NCI-H345 treated with DMSO at 0.1 percent for 48 hours (cell line): ENCODE measurements around the gene PSTPIP2.
"Not testable (repeated sequence)": the region's sequence is repeated elsewhere in the genome, so short reads cannot be mapped to it uniquely, and the experiment has no call there.

Experiments used
- DNase-seq: peaks from one replicate; lab custom pipeline; 2025; ENCODE audit not compliant: unreplicated experiment; lab: John Stamatoyannopoulos, UW

The PSTPIP2 gene

GRCh38 chr18:45993438-45993837 lies 78.6 kb downstream of the PSTPIP2 start:
- no peak for DNase-seq

- DNase-seq, result not testable (repeated sequence)
These were observed 79.5 kb downstream of the PSTPIP2 start for GRCh38 chr18:45992527-45992926.

- no peak for DNase-seq
These were observed 80.3 kb downstream of the PSTPIP2 start for GRCh38 chr18:45991788-45992187.

- no peak for DNase-seq
These were observed 87.4 kb downstream of the PSTPIP2 start for GRCh38 chr18:45984546-45985235.

GRCh38 chr18:45981821-45982220 lies 90.2 kb downstream of the PSTPIP2 start:
- no peak for DNase-seq

GRCh38 chr18:45980229-45980628 lies 91.8 kb downstream of the PSTPIP2 start:
- DNase-seq, result no peak

- DNase-seq, result no peak
These were observed 94.0 kb downstream of the PSTPIP2 start for GRCh38 chr18:45978084-45978483.

GRCh38 chr18:45976974-45977373 lies 95.1 kb downstream of the PSTPIP2 start:
- DNase-seq, result no peak

GRCh38 chr18:45976566-45976965 lies 95.5 kb downstream of the PSTPIP2 start:
- no peak for DNase-seq

GRCh38 chr18:45974088-45974536 lies 97.9 kb downstream of the PSTPIP2 start:
- peak; percentile 75 for DNase-seq

GRCh38 chr18:45967007-45967706 lies 104.9 kb downstream of the PSTPIP2 start, which contains the start of gene EPG5:
TSS of gene EPG5 (minus strand) at chr18:45967329. CDS start at chr18:45967239, 90 bp downstream.
- DNase-seq, result peak; percentile 80

- not testable (repeated sequence) for DNase-seq
These were observed 107.1 kb downstream of the PSTPIP2 start for GRCh38 chr18:45964913-45965312.

GRCh38 chr18:45962866-45963265 lies 109.2 kb downstream of the PSTPIP2 start:
- no peak for DNase-seq

GRCh38 chr18:45962461-45962860 lies 109.6 kb downstream of the PSTPIP2 start:
- DNase-seq, result no peak

GRCh38 chr18:45959484-45959883 lies 112.6 kb downstream of the PSTPIP2 start:
- not testable (repeated sequence) for DNase-seq

GRCh38 chr18:45958730-45959129 lies 113.3 kb downstream of the PSTPIP2 start:
- DNase-seq, result no peak

GRCh38 chr18:45958027-45958426 lies 114.0 kb downstream of the PSTPIP2 start:
- no peak for DNase-seq

GRCh38 chr18:45957100-45957499 lies 115.0 kb downstream of the PSTPIP2 start:
- no peak for DNase-seq

- DNase-seq, result no peak
These were observed 117.8 kb downstream of the PSTPIP2 start for GRCh38 chr18:45954070-45954934.

- no peak for DNase-seq
These were observed 120.9 kb downstream of the PSTPIP2 start for GRCh38 chr18:45951016-45951714.

- no peak for DNase-seq
These were observed 126.4 kb downstream of the PSTPIP2 start for GRCh38 chr18:45945669-45946068.
